ENCODE results near the gene PLA2G4E.

The PLA2G4E gene

GRCh38 chr15:41996921-41997592 lies 23.8 kb downstream of the PLA2G4E start:
- no peaks in the 10 kb centered on the region for H3K9me3 Mint-ChIP-seq

GRCh38 chr15:41996376-41996775 lies 24.5 kb downstream of the PLA2G4E start:
- ATAC-seq (ENCODE audit: low read depth) (no peak), DNase-seq (ENCODE audit: low spot score in 2 of 2) (no peak)
- H3K27me3 Mint-ChIP-seq = peaks cover 11% of the 10 kb centered on the region
- no peak overlapping the region for H3K27ac Mint-ChIP-seq
- H3K9me3 Mint-ChIP-seq = no peaks in the 10 kb centered on the region
- no peaks in the 10 kb centered on the region for H3K36me3 Mint-ChIP-seq
- H3K4me3 Mint-ChIP-seq = no peak overlapping the region
- H3K4me1 Mint-ChIP-seq = peaks cover 7% of the 10 kb centered on the region

More at GRCh38 chr15:41996921-41997592, 23.8 kb downstream of the PLA2G4E start:
- Mint-ChIP-seq H3K27ac (no peak overlapping the region), H3K4me3 (no peak overlapping the region), H3K36me3 (no peaks in the 10 kb centered on the region), H3K4me1 (peaks cover 7% of the 10 kb centered on the region), H3K27me3 (peaks cover 11% of the 10 kb centered on the region)
- DNase-seq (ENCODE audit: low spot score in 2 of 2) (no peak), ATAC-seq (ENCODE audit: low read depth) (no peak)

- DNase-seq (ENCODE audit: low spot score in 2 of 2) (no peak), ATAC-seq (ENCODE audit: low read depth) (no peak)
- Mint-ChIP-seq H3K9me3 (no peaks in the 10 kb centered on the region), H3K27me3 (peaks cover 9% of the 10 kb centered on the region), H3K36me3 (no peaks in the 10 kb centered on the region), H3K4me3 (no peak overlapping the region), H3K27ac (no peak overlapping the region), H3K4me1 (peaks cover 7% of the 10 kb centered on the region)
Observed at GRCh38 chr15:41995476-41995855, 25.4 kb downstream of the PLA2G4E start.

GRCh38 chr15:41994772-41995475 lies 25.9 kb downstream of the PLA2G4E start:
- Mint-ChIP-seq H3K27ac (no peak overlapping the region), H3K4me1 (peaks cover 7% of the 10 kb centered on the region), H3K9me3 (no peaks in the 10 kb centered on the region), H3K4me3 (no peak overlapping the region), H3K36me3 (no peaks in the 10 kb centered on the region), H3K27me3 (peaks cover 9% of the 10 kb centered on the region)
- no peak for DNase-seq (ENCODE audit: low spot score in 2 of 2)
- ATAC-seq (ENCODE audit: low read depth) = no peak

GRCh38 chr15:41994171-41994650 lies 26.6 kb downstream of the PLA2G4E start:
- DNase-seq (ENCODE audit: low spot score in 2 of 2) = no peak
- no peaks in the 10 kb centered on the region for H3K9me3 Mint-ChIP-seq
- no peaks in the 10 kb centered on the region for H3K36me3 Mint-ChIP-seq

GRCh38 chr15:41993472-41994170 lies 27.2 kb downstream of the PLA2G4E start:
- Mint-ChIP-seq H3K27me3 (peaks cover 11% of the 10 kb centered on the region), H3K36me3 (no peaks in the 10 kb centered on the region), H3K4me1 (no peaks in the 10 kb centered on the region), H3K4me3 (no peak overlapping the region), H3K27ac (no peak overlapping the region), H3K9me3 (no peaks in the 10 kb centered on the region)
- DNase-seq (ENCODE audit: low spot score in 2 of 2) (no peak), ATAC-seq (ENCODE audit: low read depth) (no peak)

More at GRCh38 chr15:41994171-41994650, 26.6 kb downstream of the PLA2G4E start:
- H3K27me3 Mint-ChIP-seq = peaks cover 10% of the 10 kb centered on the region
- ATAC-seq (ENCODE audit: low read depth) = no peak
- no peak overlapping the region for H3K27ac Mint-ChIP-seq
- no peak overlapping the region for H3K4me3 Mint-ChIP-seq
- H3K4me1 Mint-ChIP-seq = peaks cover 1% of the 10 kb centered on the region

- ATAC-seq (ENCODE audit: low read depth) (no peak), DNase-seq (ENCODE audit: low spot score in 2 of 2) (no peak)
- Mint-ChIP-seq H3K4me1 (no peaks in the 10 kb centered on the region), H3K9me3 (no peaks in the 10 kb centered on the region), H3K27ac (no peak overlapping the region), H3K27me3 (peaks cover 8% of the 10 kb centered on the region), H3K4me3 (no peak overlapping the region), H3K36me3 (no peaks in the 10 kb centered on the region)
Observed at GRCh38 chr15:41992803-41993190, 28.0 kb downstream of the PLA2G4E start.

GRCh38 chr15:41992151-41992802 lies 28.6 kb downstream of the PLA2G4E start:
- H3K4me3 Mint-ChIP-seq = no peak overlapping the region
- no peak overlapping the region for H3K27ac Mint-ChIP-seq
- no peaks in the 10 kb centered on the region for H3K9me3 Mint-ChIP-seq
- ATAC-seq (ENCODE audit: low read depth) (no peak), DNase-seq (ENCODE audit: low spot score in 2 of 2) (no peak)
- H3K27me3 Mint-ChIP-seq = peaks cover 8% of the 10 kb centered on the region
- no peaks in the 10 kb centered on the region for H3K4me1 Mint-ChIP-seq
- no peaks in the 10 kb centered on the region for H3K36me3 Mint-ChIP-seq

- H3K9me3 Mint-ChIP-seq = no peaks in the 10 kb centered on the region
- H3K27ac Mint-ChIP-seq = no peak overlapping the region
- H3K36me3 Mint-ChIP-seq = no peaks in the 10 kb centered on the region
- H3K4me3 Mint-ChIP-seq = no peak overlapping the region
- H3K27me3 Mint-ChIP-seq = peaks cover 12% of the 10 kb centered on the region
- DNase-seq (ENCODE audit: low spot score in 2 of 2) (no peak), ATAC-seq (ENCODE audit: low read depth) (no peak)
- H3K4me1 Mint-ChIP-seq = no peaks in the 10 kb centered on the region
Observed at GRCh38 chr15:41990691-41991090, 30.2 kb downstream of the PLA2G4E start.

- H3K36me3 Mint-ChIP-seq = no peaks in the 10 kb centered on the region
- DNase-seq (ENCODE audit: low spot score in 2 of 2) = no peak
- no peak overlapping the region for H3K27ac Mint-ChIP-seq
- H3K27me3 Mint-ChIP-seq = peaks cover 12% of the 10 kb centered on the region
- no peaks in the 10 kb centered on the region for H3K4me1 Mint-ChIP-seq
- H3K9me3 Mint-ChIP-seq = no peaks in the 10 kb centered on the region
- ATAC-seq (ENCODE audit: low read depth) = no peak
- H3K4me3 Mint-ChIP-seq = no peak overlapping the region
Observed at GRCh38 chr15:41990243-41990605, 30.6 kb downstream of the PLA2G4E start.

- DNase-seq (ENCODE audit: low spot score in 2 of 2) (peak; percentile 89 to 95), ATAC-seq (ENCODE audit: low read depth) (peak; percentile 99)
- Mint-ChIP-seq H3K9me3 (no peaks in the 10 kb centered on the region), H3K27me3 (peaks cover 12% of the 10 kb centered on the region), H3K36me3 (no peaks in the 10 kb centered on the region), H3K4me1 (no peaks in the 10 kb centered on the region), H3K4me3 (no peak overlapping the region), H3K27ac (no peak overlapping the region)
Observed at GRCh38 chr15:41989573-41990242, 31.1 kb downstream of the PLA2G4E start.

GRCh38 chr15:41988896-41989572 lies 31.8 kb downstream of the PLA2G4E start:
- H3K9me3 Mint-ChIP-seq = no peaks in the 10 kb centered on the region
- H3K4me1 Mint-ChIP-seq = no peaks in the 10 kb centered on the region
- DNase-seq (ENCODE audit: low spot score in 2 of 2) = no peak
- no peak overlapping the region for H3K4me3 Mint-ChIP-seq
- H3K36me3 Mint-ChIP-seq = no peaks in the 10 kb centered on the region
- H3K27ac Mint-ChIP-seq = no peak overlapping the region
- ATAC-seq (ENCODE audit: low read depth) = no peak
- H3K27me3 Mint-ChIP-seq = peaks cover 12% of the 10 kb centered on the region

GRCh38 chr15:41987925-41988275 lies 32.9 kb downstream of the PLA2G4E start:
- Mint-ChIP-seq H3K4me3 (no peak overlapping the region), H3K27ac (no peak overlapping the region), H3K36me3 (no peaks in the 10 kb centered on the region), H3K27me3 (peaks cover 12% of the 10 kb centered on the region), H3K4me1 (no peaks in the 10 kb centered on the region), H3K9me3 (no peaks in the 10 kb centered on the region)
- no peak for ATAC-seq (ENCODE audit: low read depth)
- no peak for DNase-seq (ENCODE audit: low spot score in 2 of 2)

Data from memory B cell (primary cell).